Stimulated activated CD8-positive, alpha-beta memory T cell treated with anti-CD3 and anti-CD28 coated beads, Interleukin-7, amount 100 ng/mL, for 1 hour (primary cell): ENCODE results near the gene PRDM1.

Source experiments
- DNase-seq, 2 donors: peaks; one replicate each; pipeline ENCODE4 v3.0.0-alpha.2; 2020; ENCODE audit warnings: low read depth in 2 of 2

The PRDM1 gene

GRCh38 chr6:106116125-106116832 is 30.1 kb downstream of the PRDM1 start:
- no peak for DNase-seq

- no peak for DNase-seq
Observed at GRCh38 chr6:106117579-106117978, 31.4 kb downstream of the PRDM1 start.

- DNase-seq = no peak
Observed at GRCh38 chr6:106118835-106119431, 32.8 kb downstream of the PRDM1 start.

GRCh38 chr6:106119546-106119945 is 33.4 kb downstream of the PRDM1 start:
- no peak for DNase-seq

GRCh38 chr6:106120006-106120405 is 33.9 kb downstream of the PRDM1 start:
- DNase-seq = no peak

GRCh38 chr6:106120406-106120805 is 34.3 kb downstream of the PRDM1 start:
- no peak for DNase-seq

- DNase-seq = no peak
Observed at GRCh38 chr6:106122306-106122918, 36.3 kb downstream of the PRDM1 start.

- DNase-seq = no peak
Observed at GRCh38 chr6:106122938-106123656, 37.0 kb downstream of the PRDM1 start.

GRCh38 chr6:106124015-106124414 is 37.9 kb downstream of the PRDM1 start:
- no peak for DNase-seq

- no peak for DNase-seq
Observed at GRCh38 chr6:106124437-106125430, 38.6 kb downstream of the PRDM1 start.

GRCh38 chr6:106125925-106126435 is 39.8 kb downstream of the PRDM1 start:
- no peak for DNase-seq

- no peak for DNase-seq
Observed at GRCh38 chr6:106126482-106126881, 40.3 kb downstream of the PRDM1 start.

GRCh38 chr6:106128981-106129781 is 43.0 kb downstream of the PRDM1 start:
- no peak for DNase-seq

- no peak for DNase-seq
Observed at GRCh38 chr6:106132153-106132698, 46.1 kb downstream of the PRDM1 start.

- DNase-seq = no peak
Observed at GRCh38 chr6:106133040-106133439, 46.9 kb downstream of the PRDM1 start.

- no peak for DNase-seq
Observed at GRCh38 chr6:106134087-106134770, 48.1 kb downstream of the PRDM1 start.

- no peak for DNase-seq
Observed at GRCh38 chr6:106134906-106135634, 48.9 kb downstream of the PRDM1 start.

GRCh38 chr6:106135911-106136571 is 49.9 kb downstream of the PRDM1 start:
- no peak for DNase-seq
